Measurements from ENCODE around the gene FAM78B. TPM values are rescaled to one million over a fixed set of nuclear protein-coding genes. Genes with fewer than 3 reads are reported as not detected.

Gene FAM78B
- total RNA-seq, 1 donor from 2014 or later: 2.8 TPM

DNA sequence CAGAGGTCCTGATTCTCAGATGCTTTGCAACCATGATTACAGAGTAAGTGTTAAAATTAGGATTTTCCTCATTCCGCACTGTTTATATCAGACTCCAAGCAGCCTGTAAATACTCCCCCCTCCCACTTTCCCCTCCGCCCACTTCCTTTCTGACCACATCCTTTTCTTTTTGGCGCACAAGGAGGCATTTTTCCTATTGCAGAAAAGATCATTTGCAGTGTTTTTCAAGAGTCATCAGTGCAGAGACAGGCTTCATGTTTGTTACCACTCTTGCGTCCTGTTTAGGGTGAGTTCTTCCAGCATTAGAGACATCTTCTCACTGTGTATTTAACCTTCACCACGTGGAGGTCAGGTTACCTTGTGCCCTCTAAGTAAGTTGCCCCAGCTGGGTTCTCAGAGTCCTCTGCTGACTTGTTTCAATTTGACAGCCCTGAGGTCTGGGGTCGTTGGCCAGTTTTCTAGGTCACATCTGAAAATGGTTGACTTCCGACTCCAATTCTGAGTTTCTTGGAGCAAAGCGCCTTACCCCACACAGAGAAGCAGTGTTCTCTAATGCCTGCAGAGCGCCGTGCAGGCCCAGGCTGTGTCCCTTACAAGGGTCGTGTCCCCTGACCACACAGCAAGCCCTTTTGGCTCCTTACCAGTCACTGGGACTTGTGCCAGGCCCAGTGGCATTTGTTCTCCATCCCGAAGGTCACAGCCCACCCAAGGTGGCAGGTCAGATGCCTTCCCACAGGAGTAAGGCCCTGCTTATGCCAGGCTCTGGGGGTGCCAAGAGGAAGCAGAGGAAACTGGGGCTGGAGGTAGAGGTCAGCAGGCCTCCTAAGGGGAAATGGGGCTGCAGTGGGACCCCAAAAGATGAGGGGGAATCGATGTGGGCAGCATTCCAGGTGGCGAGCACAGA, 85.6 kb downstream of the FAM78B start:
- ATAC-seq: peak; percentile 84
- peak; percentile 71 for DNase-seq (ENCODE audit: low spot score)
- intact Hi-C loops (cut with DNase I): no loop called here

DNA sequence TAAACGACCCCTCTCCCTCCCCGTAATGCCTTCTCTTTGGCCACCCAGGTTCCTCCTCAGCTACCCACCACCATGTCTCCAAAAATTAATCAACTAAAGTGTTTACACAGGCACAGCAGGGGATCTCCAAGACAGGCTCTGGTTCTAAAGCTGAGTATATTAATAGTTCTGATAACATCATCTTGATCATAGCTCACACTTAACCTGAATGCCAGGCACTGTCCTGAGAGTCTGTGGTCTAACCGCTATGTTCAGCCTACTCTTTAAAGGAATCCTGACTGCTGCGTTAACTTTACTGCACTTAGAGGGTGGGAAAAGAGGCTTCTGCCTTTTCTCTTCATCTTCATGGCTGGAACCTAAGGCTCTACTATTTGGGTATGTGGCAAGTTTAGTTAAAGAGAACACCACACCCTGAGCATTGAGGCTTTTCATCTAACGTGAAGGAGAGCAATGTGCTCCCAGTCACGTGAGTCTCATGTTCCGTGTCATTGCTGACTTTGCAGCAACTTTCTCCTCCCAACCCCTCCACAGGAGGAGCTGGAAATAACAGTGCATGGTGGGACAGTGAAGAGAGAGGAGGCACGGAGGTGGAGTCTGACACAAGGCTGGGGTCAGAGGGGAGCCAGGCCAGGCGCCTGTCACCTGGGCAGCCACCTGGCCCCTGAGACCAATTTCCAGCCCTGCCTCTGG, 86.4 kb downstream of the FAM78B start:
- intact Hi-C loops (cut with DNase I): no loop called here
- DNase-seq (ENCODE audit: low spot score) (no peak), ATAC-seq (peak; percentile 85)

DNA sequence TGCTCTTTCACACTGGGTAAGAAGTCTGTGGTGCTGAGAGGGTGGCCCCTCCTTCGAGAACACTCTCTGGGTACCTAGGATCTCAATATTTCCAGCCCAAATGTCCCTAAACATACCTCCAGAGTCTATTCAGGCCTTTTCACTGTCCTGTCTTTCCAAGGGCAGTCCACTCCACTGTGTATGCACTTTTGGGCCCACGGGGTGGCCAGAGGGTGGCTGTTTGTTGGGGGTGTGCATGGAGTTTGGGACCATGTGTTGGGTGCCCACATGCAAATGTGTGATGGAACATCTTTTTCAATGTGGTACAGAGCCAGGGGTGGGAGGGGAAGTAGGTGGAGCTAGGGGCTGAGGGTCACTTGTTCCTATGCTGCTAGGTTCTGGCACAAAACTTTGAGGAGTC, 87.5 kb downstream of the FAM78B start:
- no peak for DNase-seq (ENCODE audit: low spot score)
- intact Hi-C loops (cut with DNase I): no loop called here
- no peak for ATAC-seq

DNA sequence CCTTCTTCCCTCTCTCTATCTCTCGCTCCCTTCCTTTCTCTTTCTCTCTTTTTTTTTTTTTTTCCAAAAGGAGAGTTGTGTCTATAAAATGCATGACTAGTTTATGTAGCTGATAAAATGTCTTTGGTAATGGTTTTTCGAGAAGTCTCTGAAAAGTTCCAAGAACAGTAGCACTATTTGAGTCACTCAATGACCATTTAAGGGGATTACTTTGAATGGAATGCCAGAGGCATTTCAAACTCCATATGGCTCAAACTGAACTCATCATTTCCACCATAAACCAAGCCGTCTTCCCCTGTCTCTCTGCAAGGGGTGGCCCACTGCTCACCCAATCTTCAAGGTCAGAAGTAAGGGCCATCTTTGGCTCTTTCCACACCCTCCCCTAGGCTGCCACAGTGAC, 93.3 kb downstream of the FAM78B start:
- ATAC-seq (no peak), DNase-seq (ENCODE audit: low spot score) (no peak)
- intact Hi-C loops (cut with DNase I): no loop called here

DNA sequence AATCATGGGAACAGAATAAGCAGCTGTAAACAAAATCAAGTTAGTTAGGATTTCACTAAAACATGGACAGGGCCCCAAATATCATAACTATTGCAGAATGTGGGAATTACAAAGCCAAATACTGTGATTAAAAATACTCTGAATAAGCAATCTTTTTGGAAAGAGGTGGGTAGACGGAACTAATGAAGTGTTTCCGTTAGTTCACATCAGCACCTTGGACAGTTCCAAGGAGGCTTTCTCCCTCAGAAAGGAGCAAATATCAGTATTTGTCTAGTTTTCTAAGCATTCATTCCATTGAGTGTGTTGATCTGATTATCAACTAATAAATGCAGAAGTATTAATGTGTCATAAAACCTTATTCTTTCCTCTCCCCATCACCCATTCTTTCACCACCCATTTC, 97.4 kb downstream of the FAM78B start:
- intact Hi-C loops (cut with DNase I): no loop called here
- DNase-seq (ENCODE audit: low spot score): no peak
- no peak for ATAC-seq

DNA sequence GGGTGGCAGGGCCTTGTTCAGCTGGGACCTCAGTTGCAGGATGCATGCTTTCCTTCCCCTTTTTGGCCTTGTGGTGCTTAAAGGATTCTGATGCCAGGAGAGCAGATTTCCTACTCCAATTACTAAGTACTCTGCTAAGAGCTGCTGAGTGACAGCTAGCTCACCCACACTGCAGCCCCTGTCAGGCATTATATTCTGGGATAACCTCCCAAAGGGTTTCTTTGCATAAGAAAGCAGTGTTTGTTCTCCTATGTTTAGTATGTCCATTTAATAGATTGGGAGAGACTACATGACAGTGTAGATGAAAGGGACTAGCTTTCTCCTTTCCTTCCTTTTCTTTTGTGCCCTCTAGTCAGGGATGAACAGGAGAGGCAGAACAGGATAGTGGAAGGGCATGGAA, 100.7 kb downstream of the FAM78B start:
- intact Hi-C loops (cut with DNase I): no loop called here
- ATAC-seq: no peak
- no peak for DNase-seq (ENCODE audit: low spot score)

DNA sequence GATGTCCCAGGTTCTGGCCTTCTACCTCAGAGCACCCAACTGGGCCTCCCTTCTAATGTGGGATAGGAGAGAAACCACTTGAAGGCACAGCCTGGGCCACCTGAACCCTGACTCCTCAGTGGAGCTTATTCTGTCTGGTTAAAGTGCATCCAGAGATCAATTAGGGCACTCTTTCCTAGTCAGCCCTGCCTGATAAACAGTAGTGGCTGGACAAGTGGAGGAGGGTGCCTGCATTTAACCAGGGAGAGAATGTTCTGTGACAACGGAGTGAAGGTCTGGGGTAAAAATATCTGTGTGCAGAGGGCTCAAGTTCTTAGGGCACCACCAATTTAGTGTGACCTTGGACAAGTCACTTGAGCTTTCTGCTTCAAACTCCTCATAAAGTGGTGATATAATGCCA, 101.8 kb downstream of the FAM78B start:
- DNase-seq (ENCODE audit: low spot score): no peak
- intact Hi-C loops (cut with DNase I): no loop called here
- ATAC-seq: no peak

DNA sequence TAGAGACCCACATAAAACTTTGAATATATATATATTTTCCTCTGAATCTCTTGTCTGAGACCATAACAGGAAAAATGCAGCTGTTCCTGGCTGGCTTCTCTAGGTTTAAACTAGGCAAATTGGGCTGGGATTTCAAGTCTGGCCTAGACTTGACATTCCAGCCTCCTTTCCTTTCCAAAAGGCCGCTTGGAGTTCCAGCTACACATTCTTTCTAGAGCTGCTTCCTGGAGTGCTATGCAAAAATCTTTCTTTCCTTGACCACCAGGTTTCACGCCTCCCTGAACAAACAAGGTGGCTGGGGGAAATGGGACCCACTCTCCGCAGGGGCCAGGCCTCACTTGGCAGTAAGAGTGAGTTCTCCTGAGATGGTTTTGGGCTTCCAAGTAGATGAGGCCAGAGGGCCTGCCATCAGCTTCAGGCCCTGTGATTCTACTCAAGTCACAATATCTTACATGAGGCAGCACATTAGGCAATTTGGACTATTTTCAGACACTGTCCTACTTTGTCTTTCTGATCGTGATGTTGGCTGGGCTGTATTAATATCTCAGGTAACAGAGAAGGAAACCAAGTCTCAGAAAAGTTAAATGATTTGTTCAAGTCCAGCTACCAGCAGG, 102.4 kb downstream of the FAM78B start:
- peak; percentile 38 for ATAC-seq
- intact Hi-C loops (cut with DNase I): no loop called here
- DNase-seq (ENCODE audit: low spot score): no peak

DNA sequence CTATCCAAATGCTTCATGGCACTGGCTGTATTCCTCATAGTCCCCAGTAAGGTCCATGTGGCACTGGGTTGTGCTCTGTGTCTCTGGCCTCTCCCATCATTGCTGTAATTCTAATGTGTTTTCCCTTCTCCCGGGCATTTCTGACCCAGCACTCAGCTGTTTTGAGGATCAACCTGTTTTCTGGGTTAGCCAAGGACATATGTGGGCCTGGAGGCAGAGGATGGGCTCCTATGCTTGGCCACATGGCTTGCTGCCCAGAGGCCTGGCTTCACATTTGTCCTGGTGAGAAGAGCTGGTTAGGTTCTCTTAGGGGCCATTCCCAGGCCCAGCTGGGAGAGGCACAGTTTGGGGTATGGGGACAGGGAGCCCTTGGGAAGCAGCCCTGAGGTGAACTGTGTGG, 103.1 kb downstream of the FAM78B start:
- DNase-seq (ENCODE audit: low spot score) (no peak), ATAC-seq (no peak)
- intact Hi-C loops (cut with DNase I): no loop called here

DNA sequence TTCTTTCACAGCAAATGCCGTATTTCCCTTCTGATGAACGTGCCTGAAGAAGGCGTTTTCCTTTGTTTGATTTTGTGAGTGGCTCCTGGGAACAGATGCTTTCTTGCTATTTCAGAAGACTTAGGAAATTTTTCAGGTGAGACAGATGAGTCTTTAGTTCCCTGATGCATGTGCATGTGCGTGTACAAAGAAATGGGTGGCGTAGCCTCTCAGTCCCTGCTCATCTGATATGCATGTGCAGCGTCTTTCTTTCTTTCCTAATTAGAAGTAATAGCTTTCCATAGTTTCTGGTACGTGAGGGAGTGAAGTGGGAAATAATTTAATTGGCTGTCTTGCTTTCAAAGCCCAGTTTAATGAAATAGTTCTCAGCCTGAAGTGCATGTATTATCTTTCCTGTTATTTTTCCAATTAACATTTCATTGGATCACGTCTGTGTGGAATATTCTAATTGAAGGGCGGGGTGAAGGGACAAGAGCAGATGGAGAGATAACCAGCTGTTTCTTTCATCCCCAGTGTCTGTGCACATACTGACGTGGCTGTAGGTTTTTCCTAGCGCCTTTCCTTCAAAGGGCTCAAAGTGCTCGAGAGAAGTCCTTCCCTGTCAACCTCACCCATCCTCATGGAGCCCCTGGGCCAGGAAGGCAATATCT, 104.3 kb downstream of the FAM78B start:
- ATAC-seq (no peak), DNase-seq (ENCODE audit: low spot score) (no peak)
- intact Hi-C loops (cut with DNase I): no loop called here

DNA sequence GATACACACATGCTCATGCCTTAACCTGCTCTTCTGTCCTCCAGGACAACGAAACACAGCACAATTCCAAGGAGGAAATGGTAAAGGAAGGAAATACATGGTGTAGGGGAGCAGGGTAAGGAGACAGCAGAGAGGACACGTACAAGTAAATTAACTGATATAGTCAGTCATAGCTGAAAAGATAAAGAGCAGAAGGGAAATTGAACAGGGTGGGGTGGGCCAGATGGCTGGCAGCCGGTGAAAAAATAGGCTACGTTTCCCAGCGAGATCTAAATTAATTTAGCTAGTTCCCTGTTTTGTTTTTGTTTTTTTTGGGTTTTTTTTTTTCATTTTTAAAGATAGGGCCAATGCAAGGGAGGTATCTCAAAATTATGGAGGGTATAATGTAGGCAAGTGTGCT, 109.2 kb downstream of the FAM78B start:
- intact Hi-C loops (cut with DNase I): no loop called here
- ATAC-seq (no peak), DNase-seq (ENCODE audit: low spot score) (no peak)

DNA sequence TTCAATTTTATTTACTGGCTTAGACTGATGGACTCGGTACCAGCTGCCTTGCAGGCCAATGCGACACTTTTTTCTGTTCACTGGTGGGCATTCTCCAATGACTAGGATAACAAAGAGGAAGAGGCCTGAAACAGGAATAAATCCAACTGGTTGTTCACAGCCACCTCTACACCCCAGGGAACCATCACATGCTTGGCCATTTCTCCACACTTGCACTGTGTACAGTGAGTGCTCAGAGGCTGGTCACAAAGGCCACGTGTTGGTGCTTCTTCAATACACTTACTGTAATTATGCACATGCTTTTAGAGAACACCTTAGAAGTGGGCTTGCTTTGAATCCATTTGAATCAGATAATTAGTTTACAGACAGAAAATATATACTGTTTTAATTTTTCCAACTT, 113.4 kb downstream of the FAM78B start:
- DNase-seq (ENCODE audit: low spot score) (no peak), ATAC-seq (no peak)
- intact Hi-C loops (cut with DNase I): no loop called here

DNA sequence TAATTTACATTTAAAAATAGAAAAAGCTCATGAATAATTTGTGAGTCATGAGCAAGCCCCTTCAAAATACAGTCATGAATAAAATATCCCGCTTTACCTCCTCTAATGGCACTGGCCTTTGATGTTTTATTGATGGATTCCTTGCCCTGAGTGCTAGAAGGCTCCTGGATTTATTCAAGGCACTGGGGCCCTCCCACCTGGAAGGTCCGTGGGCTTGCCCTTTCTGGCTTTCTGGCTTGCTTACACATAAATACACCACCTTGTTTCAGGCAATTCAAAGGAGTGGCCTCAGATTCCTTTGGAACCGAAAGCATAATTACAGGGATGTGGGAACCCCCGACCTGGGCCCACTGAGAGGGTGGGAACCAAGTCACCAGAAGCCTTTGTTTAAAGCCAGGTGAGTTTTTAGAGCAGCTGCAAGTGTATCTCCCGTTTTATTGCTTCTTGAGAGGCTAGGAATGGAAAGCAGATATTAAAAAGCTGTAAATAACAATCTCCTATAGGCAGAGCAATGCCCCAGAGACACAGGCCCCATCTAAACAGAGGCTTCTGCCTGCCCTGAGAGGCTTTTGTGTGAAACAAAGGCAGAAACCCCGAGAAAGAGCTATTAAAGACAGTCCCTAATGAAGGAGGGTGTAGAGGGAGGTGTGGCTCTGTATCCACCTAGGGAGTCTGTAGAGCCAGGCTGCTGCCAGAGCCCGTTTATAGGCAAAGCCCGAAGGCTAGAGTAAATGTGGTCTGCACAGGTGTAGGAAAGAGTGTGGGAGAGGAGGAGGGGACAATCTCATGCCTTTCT, 126.4 kb downstream of the FAM78B start:
- intact Hi-C loops (cut with DNase I): no loop called here
- ATAC-seq: no peak
- no peak for DNase-seq (ENCODE audit: low spot score)

DNA sequence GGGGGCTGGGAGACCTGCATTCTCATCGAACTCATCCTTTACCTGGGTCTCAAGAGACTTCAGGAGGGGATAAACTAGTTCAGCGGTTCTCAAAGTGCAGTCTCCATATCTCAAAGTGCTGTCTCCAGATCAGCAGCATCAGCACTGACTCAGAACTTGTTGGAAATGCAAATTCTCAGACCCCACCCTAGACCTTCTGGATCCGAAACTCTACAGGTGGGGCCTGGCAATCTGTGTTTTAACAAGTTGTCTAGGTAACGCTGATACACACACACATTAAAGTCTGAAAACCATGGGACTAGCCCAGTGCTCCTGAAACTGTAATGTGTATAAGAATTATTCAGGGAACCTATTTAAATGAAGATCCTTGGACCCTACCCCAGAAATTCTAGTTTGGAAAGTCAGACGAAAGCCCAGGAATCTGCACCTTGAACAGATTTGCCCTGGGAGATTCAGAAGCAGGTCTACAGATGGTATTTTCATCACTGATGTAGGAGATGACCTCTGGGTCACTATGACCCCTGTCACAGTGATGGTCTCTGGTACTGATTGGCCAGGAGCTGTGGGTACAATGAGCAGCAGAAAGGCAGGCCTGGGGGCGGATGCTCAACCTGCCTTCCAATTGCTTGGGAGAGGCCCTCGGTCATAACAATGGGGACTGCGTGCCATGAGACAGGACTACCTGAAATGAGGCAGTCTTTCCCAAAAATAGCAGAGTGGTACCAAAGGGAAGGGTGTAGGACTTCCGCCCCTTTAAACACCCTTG, 127.2 kb downstream of the FAM78B start:
- intact Hi-C loops (cut with DNase I): no loop called here
- no peak for DNase-seq (ENCODE audit: low spot score)
- no peak for ATAC-seq

DNA sequence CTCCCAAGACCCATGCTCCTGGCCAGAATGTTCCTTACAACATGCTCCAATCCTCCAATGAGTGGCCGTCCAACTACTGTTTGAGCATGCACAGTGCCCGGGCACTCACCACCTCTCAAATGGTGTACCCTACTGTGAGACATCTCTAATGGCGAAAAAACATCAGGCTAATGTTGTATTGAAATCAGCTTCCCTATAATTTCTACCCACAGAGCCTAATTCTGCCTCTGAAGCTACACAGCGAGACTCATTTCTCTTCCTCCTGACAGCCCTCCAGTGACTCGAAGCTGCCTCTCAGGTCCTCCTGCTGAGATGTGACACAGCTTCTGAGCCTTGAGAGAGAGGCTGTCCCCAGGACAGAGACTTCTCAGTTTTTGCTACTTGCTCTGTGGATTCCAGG, 130.7 kb downstream of the FAM78B start:
- DNase-seq (ENCODE audit: low spot score): no peak
- intact Hi-C loops (cut with DNase I): no loop called here
- ATAC-seq: no peak

DNA sequence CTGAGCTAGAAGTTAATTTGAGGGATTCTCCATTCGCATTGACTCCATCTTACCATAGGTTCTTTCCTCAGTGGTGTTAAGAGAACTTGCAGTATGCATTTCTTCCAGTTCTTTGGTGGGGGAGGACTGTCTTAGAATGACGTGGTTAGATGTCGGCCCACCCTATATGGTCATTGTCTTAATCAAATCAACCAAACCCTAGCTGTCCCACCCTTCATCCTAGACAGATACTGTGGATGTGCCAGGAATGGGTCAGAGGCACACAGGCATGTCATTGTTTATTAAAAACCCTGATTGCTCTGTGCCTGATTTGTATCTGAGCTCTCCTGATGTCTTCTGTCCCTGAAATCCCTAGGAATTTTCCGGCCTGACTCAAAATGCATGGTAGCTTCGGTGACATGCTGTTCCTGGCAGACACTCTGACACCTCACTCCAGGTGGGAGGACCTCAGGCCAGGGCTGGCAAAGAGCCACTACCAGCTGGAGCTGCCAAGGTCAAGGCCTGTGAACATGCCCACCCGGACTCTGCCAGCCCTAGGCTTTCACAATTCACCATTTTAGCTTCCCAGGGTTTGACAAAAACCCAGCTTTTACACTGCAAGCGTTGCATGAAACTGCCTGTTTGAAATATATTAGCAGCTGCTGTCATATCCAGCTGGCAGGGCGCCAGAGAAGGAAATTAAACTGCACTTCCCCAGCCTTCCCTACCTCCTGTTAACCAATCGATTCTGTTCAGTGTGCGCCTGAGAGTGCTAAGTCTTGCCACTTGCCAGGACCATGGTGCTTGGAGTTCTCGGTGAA, 134.0 kb downstream of the FAM78B start:
- intact Hi-C loops (cut with DNase I): no loop called here
- ATAC-seq (no peak), DNase-seq (ENCODE audit: low spot score) (no peak)

DNA sequence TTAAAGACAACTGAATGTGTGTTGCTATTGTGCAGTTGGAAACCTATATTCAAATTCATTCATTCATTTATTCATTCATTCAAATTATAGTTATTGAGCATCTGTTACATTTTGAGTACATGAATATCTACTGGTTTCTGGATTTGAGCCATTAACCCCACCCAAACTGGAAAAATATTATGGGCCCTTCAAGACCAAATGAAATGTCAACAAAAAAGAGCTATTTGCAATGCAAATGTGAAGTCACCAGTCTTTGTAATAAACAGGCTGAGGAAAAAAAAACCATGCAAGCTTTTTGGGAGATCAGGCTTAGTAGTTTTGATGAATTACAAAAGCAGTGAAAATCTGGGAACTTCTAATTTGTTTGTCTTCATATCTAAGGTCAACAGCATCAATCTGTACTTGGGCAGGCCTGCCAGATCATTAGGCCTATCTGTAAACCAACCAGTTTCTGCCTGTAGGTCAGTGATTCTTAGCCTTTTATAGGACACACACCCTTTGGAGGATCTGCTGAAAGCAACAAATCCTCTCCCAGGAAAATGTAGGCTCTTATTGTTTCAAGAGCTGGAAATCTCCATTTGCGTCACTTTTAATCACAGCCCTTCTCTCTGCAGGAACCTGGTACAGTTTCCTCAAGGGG, 134.7 kb downstream of the FAM78B start:
- DNase-seq (ENCODE audit: low spot score) (no peak), ATAC-seq (no peak)
- intact Hi-C loops (cut with DNase I): no loop called here

Data from sciatic nerve (tissue), 2 donors.